ENCODE data around the gene CENPX. TPM values are rescaled to one million over a fixed set of nuclear protein-coding genes. Genes with fewer than 3 reads are reported as not detected.

Gene CENPX
- polyA plus RNA-seq, 1 donor (not counting 4 experiments of a cell fraction or from before 2014, with no cell fraction given): 48.2 TPM

GRCh38 chr17:82016875-82017459, 5.7 kb downstream of the CENPX start:
- dilution Hi-C loops (cut with MboI; ENCODE audit: extremely low pct_ligation_motif_present, low sequenced_read_pairs): no loop called here
- Histone ChIP-seq H3K27ac (ENCODE audit: control insufficient read depth, insufficient read depth, low read length) (no peak overlapping the region), H3K4me3 (ENCODE audit: control insufficient read depth in 2 of 3, extremely low read depth in 1 of 3, insufficient read depth in 2 of 3, low read depth in 1 of 3, low read length in 3 of 3) (no peak overlapping the region), H4K20me1 (ENCODE audit: control insufficient read depth, extremely low read depth, insufficient read depth, low read length) (peaks cover 6% of the 10 kb centered on the region), H2AFZ (ENCODE audit: control insufficient read depth, low read length) (no peak overlapping the region), H3K9me1 (ENCODE audit: control insufficient read depth, extremely low read depth, insufficient read depth, low read length) (no peaks in the 10 kb centered on the region), H3K9ac (ENCODE audit: control insufficient read depth, extremely low read depth, insufficient read depth, low read length) (no peak overlapping the region), H3K36me3 (ENCODE audit: control insufficient read depth in 2 of 2, extremely low read depth in 1 of 2, insufficient read depth in 2 of 2, low read length in 2 of 2) (peaks cover 0 to 4% of the 10 kb centered on the region in 2 experiments), H3K79me2 (ENCODE audit: control insufficient read depth, insufficient read depth, low read length) (peaks cover under 1% of the 10 kb centered on the region), H3K4me2 (ENCODE audit: control insufficient read depth, extremely low read depth, insufficient read depth, low read depth, low read length) (no peak overlapping the region), H3K4me1 (ENCODE audit: control insufficient read depth, extremely low read depth, insufficient read depth, low read length) (peaks cover 29% of the 10 kb centered on the region), H3K9me3 (ENCODE audit: control insufficient read depth, low read depth, low read length) (no peaks in the 10 kb centered on the region), H3K27me3 (ENCODE audit: control insufficient read depth, extremely low read depth, insufficient read depth, low read length) (no peaks in the 10 kb centered on the region)
- no peak for DNase-seq (ENCODE audit: low read depth, low spot score)
- TF ChIP-seq EZH2 (IDR thresholded peaks at IDR 0.05; ENCODE audit: low read length): no peak
- TF ChIP-seq CTCF (optimal IDR thresholded peaks at IDR 0.05 in 1 of 3, IDR thresholded peaks at IDR 0.05 in 1 of 3, conservative IDR thresholded peaks at IDR 0.05 in 1 of 3; ENCODE audit: extremely low read depth in 1 of 3, insufficient read depth in 2 of 3, low read length in 3 of 3): no peak
- FAIRE-seq: no peak

- DNase-seq (ENCODE audit: low read depth, low spot score) (no peak), FAIRE-seq (no peak)
- H3K27me3 ChIP-seq (ENCODE audit: control insufficient read depth, extremely low read depth, insufficient read depth, low read length): no peaks in the 10 kb centered on the region
- no peaks in the 10 kb centered on the region for H3K9me3 ChIP-seq (ENCODE audit: control insufficient read depth, low read depth, low read length)
- no peak overlapping the region for H3K27ac ChIP-seq (ENCODE audit: control insufficient read depth, insufficient read depth, low read length)
- no peaks in the 10 kb centered on the region for H3K9me1 ChIP-seq (ENCODE audit: control insufficient read depth, extremely low read depth, insufficient read depth, low read length)
- H3K4me2 ChIP-seq (ENCODE audit: control insufficient read depth, extremely low read depth, insufficient read depth, low read depth, low read length): no peak overlapping the region
- H3K79me2 ChIP-seq (ENCODE audit: control insufficient read depth, insufficient read depth, low read length): no peaks in the 10 kb centered on the region
- dilution Hi-C loops (cut with MboI; ENCODE audit: extremely low pct_ligation_motif_present, low sequenced_read_pairs): no loop called here
- peaks cover 22% of the 10 kb centered on the region for H3K4me1 ChIP-seq (ENCODE audit: control insufficient read depth, extremely low read depth, insufficient read depth, low read length)
- H3K4me3 ChIP-seq (ENCODE audit: control insufficient read depth in 2 of 3, extremely low read depth in 1 of 3, insufficient read depth in 2 of 3, low read depth in 1 of 3, low read length in 3 of 3): no peak overlapping the region
- H2AFZ ChIP-seq (ENCODE audit: control insufficient read depth, low read length): no peak overlapping the region
- TF ChIP-seq EZH2 (IDR thresholded peaks at IDR 0.05; ENCODE audit: low read length) (no peak), CTCF (optimal IDR thresholded peaks at IDR 0.05 in 1 of 3, IDR thresholded peaks at IDR 0.05 in 1 of 3, conservative IDR thresholded peaks at IDR 0.05 in 1 of 3; ENCODE audit: extremely low read depth in 1 of 3, insufficient read depth in 2 of 3, low read length in 3 of 3) (no peak)
- H4K20me1 ChIP-seq (ENCODE audit: control insufficient read depth, extremely low read depth, insufficient read depth, low read length): peaks cover 6% of the 10 kb centered on the region
- H3K36me3 ChIP-seq (ENCODE audit: control insufficient read depth in 2 of 2, extremely low read depth in 1 of 2, insufficient read depth in 2 of 2, low read length in 2 of 2): peaks cover 0 to 4% of the 10 kb centered on the region in 2 experiments
- H3K9ac ChIP-seq (ENCODE audit: control insufficient read depth, extremely low read depth, insufficient read depth, low read length): no peak overlapping the region
Measured at GRCh38 chr17:82016061-82016874, 6.4 kb downstream of the CENPX start.
